Bronchial epithelial cell (primary cell): Measurements from ENCODE around the gene DHX9. TPM values are rescaled to one million over a fixed set of nuclear protein-coding genes. Genes with fewer than 3 reads are reported as not detected.
"Not testable (repeated sequence)": the region's sequence is repeated elsewhere in the genome, so short reads cannot be mapped to it uniquely, and the experiment has no call there.

Source experiments
- DNase-seq: peaks from one replicate; pipeline ENCODE4 v3.0.0-alpha.2; 2010; ENCODE audit warnings: low read depth
- FAIRE-seq: peaks from 2 replicates; lab custom pipeline; 2011; peaks lifted over from hg19 to GRCh38; lab: Jason Lieb, UNC
- H3K27me3 ChIP-seq: 2 replicates; pipeline ENCODE4 v1.5.1; 2011; ENCODE audit warnings: low read length; ENCODE audit not compliant: control insufficient read depth, insufficient read depth
- H3K36me3 ChIP-seq: 2 replicates; pipeline ENCODE4 v1.5.1; 2011; ENCODE audit warnings: low read length; ENCODE audit not compliant: control insufficient read depth, insufficient read depth
- H3K4me3 ChIP-seq: 2 replicates; pipeline ENCODE4 v1.5.1; 2011; ENCODE audit warnings: mild to moderate bottlenecking, low read depth, low read length, control low read depth
- total RNA-seq: library from RNA; depleted of rRNA; stranded (reverse); fragments of >200 nt; gene quantifications from 2 replicates; pipeline ENCODE4 v1.2.1, GENCODE V29; 2014
- TF ChIP-seq, protein P1 (sequence below): IDR thresholded peaks from 2 replicates; pipeline ENCODE4 v1.5.1; 2011; ENCODE audit warnings: mild to moderate bottlenecking, moderate library complexity, low read length, control low read depth, inconsistent platforms; ENCODE audit not compliant: insufficient read depth, severe bottlenecking

DHX9 gene
- total RNA-seq, 1 donor from 2014 or later, result 96.9 TPM

DNA sequence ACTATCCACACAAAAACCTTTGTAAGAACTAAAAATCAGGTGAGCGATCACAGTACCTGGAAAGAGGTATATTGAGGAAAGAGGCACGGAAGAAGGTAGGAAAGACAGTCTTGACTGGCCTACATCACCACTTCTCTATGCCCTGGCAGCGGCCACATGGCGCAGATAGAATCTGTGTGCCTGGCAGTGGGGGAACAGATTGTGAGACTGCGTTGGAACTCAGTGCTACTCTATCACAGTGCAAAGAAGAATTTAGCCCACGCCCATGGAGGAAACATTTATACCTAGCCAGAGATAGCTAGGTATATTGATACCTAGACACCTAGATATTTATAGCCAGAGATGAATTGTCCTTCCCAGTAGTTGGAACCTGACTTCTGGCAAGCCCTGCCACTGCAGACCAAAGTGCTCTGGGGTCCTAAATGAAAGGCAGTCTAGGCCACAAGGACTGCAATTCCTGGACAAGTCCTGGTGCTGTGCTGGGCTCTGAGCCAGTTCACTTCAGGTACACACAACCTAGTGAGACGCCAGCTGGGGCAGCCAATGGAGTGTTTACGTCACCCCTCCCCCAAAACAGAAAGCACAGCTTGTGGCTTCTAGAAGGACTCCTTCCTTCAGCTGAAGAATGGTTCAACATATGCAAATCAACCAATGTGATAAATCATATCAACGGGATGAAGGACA lies 51.9 kb downstream of the DHX9 start:
- no peak for FAIRE-seq
- H3K36me3 ChIP-seq, result peaks cover 4% of the 10 kb centered on the region
- no peaks in the 10 kb centered on the region for H3K27me3 ChIP-seq
- TF ChIP-seq, protein P1, sequence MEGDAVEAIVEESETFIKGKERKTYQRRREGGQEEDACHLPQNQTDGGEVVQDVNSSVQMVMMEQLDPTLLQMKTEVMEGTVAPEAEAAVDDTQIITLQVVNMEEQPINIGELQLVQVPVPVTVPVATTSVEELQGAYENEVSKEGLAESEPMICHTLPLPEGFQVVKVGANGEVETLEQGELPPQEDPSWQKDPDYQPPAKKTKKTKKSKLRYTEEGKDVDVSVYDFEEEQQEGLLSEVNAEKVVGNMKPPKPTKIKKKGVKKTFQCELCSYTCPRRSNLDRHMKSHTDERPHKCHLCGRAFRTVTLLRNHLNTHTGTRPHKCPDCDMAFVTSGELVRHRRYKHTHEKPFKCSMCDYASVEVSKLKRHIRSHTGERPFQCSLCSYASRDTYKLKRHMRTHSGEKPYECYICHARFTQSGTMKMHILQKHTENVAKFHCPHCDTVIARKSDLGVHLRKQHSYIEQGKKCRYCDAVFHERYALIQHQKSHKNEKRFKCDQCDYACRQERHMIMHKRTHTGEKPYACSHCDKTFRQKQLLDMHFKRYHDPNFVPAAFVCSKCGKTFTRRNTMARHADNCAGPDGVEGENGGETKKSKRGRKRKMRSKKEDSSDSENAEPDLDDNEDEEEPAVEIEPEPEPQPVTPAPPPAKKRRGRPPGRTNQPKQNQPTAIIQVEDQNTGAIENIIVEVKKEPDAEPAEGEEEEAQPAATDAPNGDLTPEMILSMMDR, result no peak
- H3K4me3 ChIP-seq, result no peak overlapping the region
- DNase-seq, result no peak

DNA sequence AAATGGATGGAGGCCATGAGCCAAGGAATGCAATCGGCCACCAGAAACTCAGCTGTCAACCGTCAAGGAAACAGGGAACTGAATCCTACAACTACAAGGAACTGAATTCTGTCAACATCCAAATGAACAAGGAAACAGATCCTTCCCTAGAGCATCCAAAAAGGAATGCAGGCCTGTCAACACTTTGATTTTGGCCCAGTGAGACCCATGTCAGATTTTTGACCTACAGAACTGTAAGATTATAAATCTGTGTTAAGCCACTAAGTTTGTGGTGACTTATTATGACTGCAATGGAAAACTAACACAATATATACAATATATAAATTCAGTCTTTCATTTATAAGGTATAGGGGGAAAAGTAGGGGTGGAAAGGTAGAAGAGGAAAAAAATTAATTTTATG lies 58.5 kb downstream of the DHX9 start:
- H3K27me3 ChIP-seq, result no peaks in the 10 kb centered on the region
- TF ChIP-seq, protein P1, result no peak
- no peaks in the 10 kb centered on the region for H3K36me3 ChIP-seq
- no peak for FAIRE-seq
- no peak for DNase-seq
- no peak overlapping the region for H3K4me3 ChIP-seq

DNA sequence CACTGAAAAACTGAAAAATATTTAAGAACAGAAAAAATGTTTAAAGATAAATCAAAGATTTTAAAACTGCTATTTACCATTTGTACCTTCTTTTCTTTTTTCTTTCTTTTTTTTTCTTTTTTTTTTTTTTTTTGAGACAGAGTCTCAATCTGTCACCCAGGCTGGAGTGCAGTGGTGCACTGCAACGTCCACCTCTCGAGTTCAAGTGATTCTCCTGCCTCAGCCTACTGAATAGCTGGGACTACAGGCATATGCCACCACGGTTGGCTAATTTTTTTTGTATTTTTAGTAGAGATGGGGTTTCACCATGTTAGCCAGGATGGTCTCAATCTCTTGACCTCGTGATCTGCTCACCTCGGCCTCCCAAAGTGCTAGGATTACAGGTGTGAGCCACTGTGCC lies 62.8 kb downstream of the DHX9 start:
- FAIRE-seq, H3K4me3 ChIP-seq, H3K36me3 ChIP-seq, H3K27me3 ChIP-seq, DNase-seq: not testable (repeated sequence)

DNA sequence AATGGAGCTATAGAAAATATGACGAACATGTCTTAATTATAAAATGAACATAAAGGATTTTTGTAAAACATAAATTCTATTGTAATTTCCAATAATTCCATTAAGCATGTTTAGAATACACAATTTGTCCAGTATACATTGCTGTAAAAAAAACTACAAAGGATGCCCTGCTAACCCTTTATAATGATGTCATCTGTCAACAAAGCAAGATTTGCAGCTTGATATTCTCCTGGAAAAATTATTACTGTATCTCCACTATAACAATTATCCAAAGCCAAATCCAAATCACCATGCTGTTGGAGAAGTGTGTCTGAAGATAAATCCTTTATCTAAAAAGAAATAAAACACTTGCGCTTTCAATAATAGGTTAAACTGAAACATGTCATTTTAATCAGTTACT lies 66.2 kb downstream of the DHX9 start:
- H3K4me3 ChIP-seq, result no peak overlapping the region
- DNase-seq (no peak), FAIRE-seq (no peak)
- no peaks in the 10 kb centered on the region for H3K27me3 ChIP-seq
- TF ChIP-seq, protein P1, result no peak
- no peaks in the 10 kb centered on the region for H3K36me3 ChIP-seq

DNA sequence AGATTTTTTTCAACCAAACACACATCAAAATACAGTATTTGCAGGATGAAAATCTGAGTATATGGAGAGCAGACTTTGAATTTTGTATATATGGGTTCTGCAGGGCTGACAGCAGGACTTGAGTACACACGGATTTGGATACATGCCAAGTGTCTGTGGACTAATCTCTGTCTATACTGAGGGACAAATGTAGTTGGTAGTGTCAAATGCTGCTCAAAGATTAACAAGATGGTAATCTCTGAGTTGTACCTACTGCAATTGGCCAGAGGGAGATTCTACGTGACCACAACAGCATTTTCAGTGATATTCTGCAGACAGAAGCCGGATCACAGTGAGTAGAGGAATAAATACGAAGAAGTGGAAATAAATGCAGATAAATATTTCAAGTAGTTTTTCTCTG lies 70.4 kb downstream of the DHX9 start:
- TF ChIP-seq, protein P1, result no peak

DNA sequence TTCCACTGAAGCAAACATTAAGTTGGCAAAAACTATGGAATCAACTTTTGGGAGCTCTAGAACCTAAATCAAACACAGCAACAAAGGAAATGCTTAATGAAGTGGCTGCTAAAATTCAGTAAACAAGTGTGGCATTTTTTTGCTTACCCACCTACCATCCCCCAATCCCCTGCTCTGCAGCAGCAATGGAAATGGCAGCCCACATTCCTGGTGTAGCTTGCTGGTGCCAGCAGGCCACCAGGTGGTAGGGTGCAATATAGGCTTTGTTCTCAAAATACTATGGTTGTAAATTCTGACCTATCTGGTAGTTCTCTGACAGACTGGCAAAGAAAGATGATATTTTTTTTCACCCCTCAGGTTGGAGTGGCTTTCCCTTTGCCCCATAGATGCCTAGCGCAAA lies 71.0 kb downstream of the DHX9 start:
- FAIRE-seq, result no peak
- Histone ChIP-seq H3K27me3 (no peaks in the 10 kb centered on the region), H3K4me3 (no peak overlapping the region), H3K36me3 (no peaks in the 10 kb centered on the region)
- no peak for DNase-seq
- TF ChIP-seq, protein P1, result no peak

More for the DNA sequence above, 70.4 kb downstream of the DHX9 start:
- H3K36me3 ChIP-seq, result no peaks in the 10 kb centered on the region
- H3K27me3 ChIP-seq, result no peaks in the 10 kb centered on the region
- FAIRE-seq, result no peak
- no peak for DNase-seq
- H3K4me3 ChIP-seq, result no peak overlapping the region
